Measurements from ENCODE around the gene NEUROG3. TPM values are rescaled to one million over a fixed set of nuclear protein-coding genes. Genes with fewer than 3 reads are reported as not detected.

The NEUROG3 gene
- total and polyA plus RNA-seq, 2 of the 8 experiments (the other 6 are each of a cell fraction or from before 2014, with no cell fraction given): 0.45 TPM; not detected in 1

DNA sequence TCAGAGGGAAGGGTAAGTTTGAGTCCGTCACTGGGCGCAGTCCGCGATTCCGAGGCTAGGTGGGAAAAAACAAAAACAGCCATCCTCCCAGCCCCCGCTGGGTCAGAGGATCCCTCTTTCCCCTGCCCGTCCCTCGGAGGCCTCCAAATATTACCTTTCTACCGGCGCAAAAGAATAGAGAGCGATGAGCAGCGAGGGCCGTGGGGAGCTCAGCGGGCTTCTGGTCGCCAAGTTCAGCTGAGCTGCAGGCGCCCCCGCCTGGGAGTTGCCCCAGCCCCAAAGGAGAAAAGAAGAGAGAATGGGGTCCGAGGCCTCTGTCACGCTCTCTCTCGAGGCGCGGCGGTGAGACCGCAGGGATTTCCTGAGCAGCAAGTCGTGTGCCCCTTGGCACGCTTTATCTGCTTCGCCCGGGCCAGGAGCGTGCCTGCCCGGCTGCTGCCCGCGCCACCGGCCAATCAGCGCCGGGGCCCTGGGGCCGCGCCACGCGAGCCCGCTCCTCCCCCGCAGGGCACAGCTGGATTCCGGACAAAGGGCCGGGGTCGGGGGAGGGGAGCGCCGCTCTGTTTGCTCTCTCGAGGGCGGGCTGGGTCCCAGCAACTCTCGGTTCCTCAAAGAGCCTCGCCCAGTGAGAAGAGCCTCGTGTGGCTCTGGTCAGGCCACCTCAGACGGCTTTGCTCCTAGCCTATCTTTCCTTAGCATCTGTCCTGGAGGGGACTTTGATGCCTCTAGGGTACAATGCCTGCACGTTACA lies at the start of gene NEUROG3 (continued):
- peak; percentile 68; the same call in 1 of the 2 replicates for TF ChIP-seq TCF12 (IDR thresholded peaks at IDR 0.05; ENCODE audit: low read depth, low read length)
- TF ChIP-seq HDAC2 (IDR thresholded peaks at IDR 0.05; ENCODE audit: borderline replicate concordance in 1 of 2, low read depth in 2 of 2, low read length in 2 of 2): 0 out of 4 replicates have a peak, but pooled peaks of 1 of the 2 experiments have one; percentile 48
- TF ChIP-seq EP300 (IDR thresholded peaks at IDR 0.05; ENCODE audit: borderline replicate concordance in 1 of 2, low read depth in 2 of 2, low read length in 2 of 2): 0 out of 3 replicates have a peak, but pooled peaks of 1 of the 2 experiments have one; percentile 41
- no peak for TF ChIP-seq POLR2A (IDR thresholded peaks at IDR 0.05; ENCODE audit: control extremely low read depth in 1 of 2, low read depth in 2 of 2, low read length in 2 of 2)
- no peak for TF ChIP-seq CEBPB (IDR thresholded peaks at IDR 0.05; ENCODE audit: low read depth, low read length)
- TF ChIP-seq NRF1 (IDR thresholded peaks at IDR 0.05; ENCODE audit: low read depth, low read length): no peak
- no peak for TF ChIP-seq GTF2F1 (IDR thresholded peaks at IDR 0.05; ENCODE audit: borderline replicate concordance, low read depth, low read length)
- no peak for TF ChIP-seq KDM5A (IDR thresholded peaks at IDR 0.05; ENCODE audit: low read length)
- TF ChIP-seq RXRA (IDR thresholded peaks at IDR 0.05; ENCODE audit: insufficient read depth, low read depth, low read length): no peak
- no peak for TF ChIP-seq BCL11A (IDR thresholded peaks at IDR 0.05; ENCODE audit: low read depth in 2 of 2, low read length in 2 of 2)
- TF ChIP-seq RFX5 (IDR thresholded peaks at IDR 0.05; ENCODE audit: borderline replicate concordance, low read depth, low read length): no peak
- TF ChIP-seq, protein P1, sequence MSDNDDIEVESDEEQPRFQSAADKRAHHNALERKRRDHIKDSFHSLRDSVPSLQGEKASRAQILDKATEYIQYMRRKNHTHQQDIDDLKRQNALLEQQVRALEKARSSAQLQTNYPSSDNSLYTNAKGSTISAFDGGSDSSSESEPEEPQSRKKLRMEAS (IDR thresholded peaks at IDR 0.05): peak; percentile 73; the same call in 1 of the 2 replicates
- TF ChIP-seq SP1 (IDR thresholded peaks at IDR 0.05; ENCODE audit: low read depth, low read length): 0 out of 2 replicates have a peak, but pooled peaks have one; percentile 28
- TF ChIP-seq, protein P2, sequence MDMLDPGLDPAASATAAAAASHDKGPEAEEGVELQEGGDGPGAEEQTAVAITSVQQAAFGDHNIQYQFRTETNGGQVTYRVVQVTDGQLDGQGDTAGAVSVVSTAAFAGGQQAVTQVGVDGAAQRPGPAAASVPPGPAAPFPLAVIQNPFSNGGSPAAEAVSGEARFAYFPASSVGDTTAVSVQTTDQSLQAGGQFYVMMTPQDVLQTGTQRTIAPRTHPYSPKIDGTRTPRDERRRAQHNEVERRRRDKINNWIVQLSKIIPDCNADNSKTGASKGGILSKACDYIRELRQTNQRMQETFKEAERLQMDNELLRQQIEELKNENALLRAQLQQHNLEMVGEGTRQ (IDR thresholded peaks at IDR 0.05; ENCODE audit: low read length): no peak
- TF ChIP-seq RNF2 (IDR thresholded peaks at IDR 0.05; ENCODE audit: borderline replicate concordance, low read depth, low read length, missing control alignments, poor library complexity, severe bottlenecking): peak; percentile 40
- no peak for TF ChIP-seq CBX5 (IDR thresholded peaks at IDR 0.05; ENCODE audit: low read depth, low read length)
- TF ChIP-seq SUZ12 (IDR thresholded peaks at IDR 0.05; ENCODE audit: low read length): peak; percentile 45; the same call in 1 of the 2 replicates
- TF ChIP-seq, protein P3, sequence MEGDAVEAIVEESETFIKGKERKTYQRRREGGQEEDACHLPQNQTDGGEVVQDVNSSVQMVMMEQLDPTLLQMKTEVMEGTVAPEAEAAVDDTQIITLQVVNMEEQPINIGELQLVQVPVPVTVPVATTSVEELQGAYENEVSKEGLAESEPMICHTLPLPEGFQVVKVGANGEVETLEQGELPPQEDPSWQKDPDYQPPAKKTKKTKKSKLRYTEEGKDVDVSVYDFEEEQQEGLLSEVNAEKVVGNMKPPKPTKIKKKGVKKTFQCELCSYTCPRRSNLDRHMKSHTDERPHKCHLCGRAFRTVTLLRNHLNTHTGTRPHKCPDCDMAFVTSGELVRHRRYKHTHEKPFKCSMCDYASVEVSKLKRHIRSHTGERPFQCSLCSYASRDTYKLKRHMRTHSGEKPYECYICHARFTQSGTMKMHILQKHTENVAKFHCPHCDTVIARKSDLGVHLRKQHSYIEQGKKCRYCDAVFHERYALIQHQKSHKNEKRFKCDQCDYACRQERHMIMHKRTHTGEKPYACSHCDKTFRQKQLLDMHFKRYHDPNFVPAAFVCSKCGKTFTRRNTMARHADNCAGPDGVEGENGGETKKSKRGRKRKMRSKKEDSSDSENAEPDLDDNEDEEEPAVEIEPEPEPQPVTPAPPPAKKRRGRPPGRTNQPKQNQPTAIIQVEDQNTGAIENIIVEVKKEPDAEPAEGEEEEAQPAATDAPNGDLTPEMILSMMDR (IDR thresholded peaks at IDR 0.05; ENCODE audit: control extremely low read depth in 1 of 3, insufficient read depth in 1 of 3, low read depth in 1 of 3, low read length in 3 of 3): no peak
